Fibroblast of villous mesenchyme (primary cell): ENCODE measurements around the gene ASAP2. TPM values are rescaled to one million over a fixed set of nuclear protein-coding genes. Genes with fewer than 3 reads are reported as not detected.
"Not testable (repeated sequence)": the region's sequence is repeated elsewhere in the genome, so short reads cannot be mapped to it uniquely, and the experiment has no call there.

Experiments
- DNase-seq: peaks from one replicate; pipeline ENCODE4 v3.0.0-alpha.2; 2010; ENCODE audit warnings: low read depth
- H3K4me3 ChIP-seq: 2 replicates; pipeline ENCODE4 v1.5.1; 2011; ENCODE audit warnings: low read depth, mild to moderate bottlenecking, low read length
- total RNA-seq: library from RNA; depleted of rRNA; stranded (reverse); fragments of >200 nt; gene quantifications from 2 replicates; pipeline ENCODE4 v1.2.3, GENCODE V29; 2012
- TF ChIP-seq, protein P1 (sequence below): IDR thresholded peaks from 2 replicates; pipeline ENCODE4 v1.5.1; 2012; ENCODE audit warnings: low read depth, mild to moderate bottlenecking, low read length; ENCODE audit not compliant: insufficient read depth

Gene ASAP2
- total RNA-seq, 1 donor: 66.5 TPM

- DNase-seq: no peak
- TF ChIP-seq, protein P1, sequence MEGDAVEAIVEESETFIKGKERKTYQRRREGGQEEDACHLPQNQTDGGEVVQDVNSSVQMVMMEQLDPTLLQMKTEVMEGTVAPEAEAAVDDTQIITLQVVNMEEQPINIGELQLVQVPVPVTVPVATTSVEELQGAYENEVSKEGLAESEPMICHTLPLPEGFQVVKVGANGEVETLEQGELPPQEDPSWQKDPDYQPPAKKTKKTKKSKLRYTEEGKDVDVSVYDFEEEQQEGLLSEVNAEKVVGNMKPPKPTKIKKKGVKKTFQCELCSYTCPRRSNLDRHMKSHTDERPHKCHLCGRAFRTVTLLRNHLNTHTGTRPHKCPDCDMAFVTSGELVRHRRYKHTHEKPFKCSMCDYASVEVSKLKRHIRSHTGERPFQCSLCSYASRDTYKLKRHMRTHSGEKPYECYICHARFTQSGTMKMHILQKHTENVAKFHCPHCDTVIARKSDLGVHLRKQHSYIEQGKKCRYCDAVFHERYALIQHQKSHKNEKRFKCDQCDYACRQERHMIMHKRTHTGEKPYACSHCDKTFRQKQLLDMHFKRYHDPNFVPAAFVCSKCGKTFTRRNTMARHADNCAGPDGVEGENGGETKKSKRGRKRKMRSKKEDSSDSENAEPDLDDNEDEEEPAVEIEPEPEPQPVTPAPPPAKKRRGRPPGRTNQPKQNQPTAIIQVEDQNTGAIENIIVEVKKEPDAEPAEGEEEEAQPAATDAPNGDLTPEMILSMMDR: no peak
- H3K4me3 ChIP-seq: no peak overlapping the region
These were observed 183.7 kb downstream of the ASAP2 start for GRCh38 chr2:9390151-9390850.

- TF ChIP-seq, protein P1: no peak
- DNase-seq: no peak
- H3K4me3 ChIP-seq: no peak overlapping the region
These were observed 184.4 kb downstream of the ASAP2 start for GRCh38 chr2:9390991-9391390.

DNA sequence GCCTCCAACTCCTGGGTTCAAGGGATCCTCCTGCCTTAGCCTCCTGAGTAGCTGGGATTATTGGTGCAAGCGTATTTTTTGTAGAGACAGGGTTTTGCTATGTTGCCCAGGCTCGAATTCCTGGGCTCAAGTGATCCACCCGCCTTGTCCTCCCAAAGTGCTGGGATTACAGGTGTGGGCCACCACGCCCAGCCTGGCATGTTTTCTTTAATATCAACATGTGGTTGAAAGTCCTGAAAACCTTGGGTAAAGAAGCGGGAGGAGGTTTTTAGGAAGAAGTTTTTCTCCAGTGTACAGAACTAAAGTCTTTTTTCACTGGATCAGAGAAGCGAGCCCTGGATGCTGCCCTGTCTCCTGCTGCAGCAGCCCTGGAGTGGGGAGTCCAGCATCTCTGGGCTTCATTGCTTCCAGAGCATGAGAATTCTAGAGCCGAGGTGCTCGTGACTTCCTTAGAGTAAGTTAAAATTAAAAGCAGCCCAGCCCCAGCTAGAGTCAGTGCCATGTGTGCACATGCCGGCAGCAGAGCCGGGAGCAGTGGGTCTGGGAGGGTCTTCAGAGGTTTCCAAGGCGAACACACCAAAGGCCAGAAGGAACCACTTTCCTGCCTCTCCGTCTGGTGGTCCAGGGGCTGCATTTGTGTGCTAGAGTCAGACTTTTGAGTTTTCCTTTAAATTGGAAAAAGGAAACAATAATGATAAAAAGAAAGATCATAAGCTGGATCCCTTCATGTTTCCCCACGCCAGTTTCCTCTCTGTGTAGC, 185.5 kb downstream of the ASAP2 start:
- H3K4me3 ChIP-seq: no peak overlapping the region
- DNase-seq: no peak
- TF ChIP-seq, protein P1: no peak

DNA sequence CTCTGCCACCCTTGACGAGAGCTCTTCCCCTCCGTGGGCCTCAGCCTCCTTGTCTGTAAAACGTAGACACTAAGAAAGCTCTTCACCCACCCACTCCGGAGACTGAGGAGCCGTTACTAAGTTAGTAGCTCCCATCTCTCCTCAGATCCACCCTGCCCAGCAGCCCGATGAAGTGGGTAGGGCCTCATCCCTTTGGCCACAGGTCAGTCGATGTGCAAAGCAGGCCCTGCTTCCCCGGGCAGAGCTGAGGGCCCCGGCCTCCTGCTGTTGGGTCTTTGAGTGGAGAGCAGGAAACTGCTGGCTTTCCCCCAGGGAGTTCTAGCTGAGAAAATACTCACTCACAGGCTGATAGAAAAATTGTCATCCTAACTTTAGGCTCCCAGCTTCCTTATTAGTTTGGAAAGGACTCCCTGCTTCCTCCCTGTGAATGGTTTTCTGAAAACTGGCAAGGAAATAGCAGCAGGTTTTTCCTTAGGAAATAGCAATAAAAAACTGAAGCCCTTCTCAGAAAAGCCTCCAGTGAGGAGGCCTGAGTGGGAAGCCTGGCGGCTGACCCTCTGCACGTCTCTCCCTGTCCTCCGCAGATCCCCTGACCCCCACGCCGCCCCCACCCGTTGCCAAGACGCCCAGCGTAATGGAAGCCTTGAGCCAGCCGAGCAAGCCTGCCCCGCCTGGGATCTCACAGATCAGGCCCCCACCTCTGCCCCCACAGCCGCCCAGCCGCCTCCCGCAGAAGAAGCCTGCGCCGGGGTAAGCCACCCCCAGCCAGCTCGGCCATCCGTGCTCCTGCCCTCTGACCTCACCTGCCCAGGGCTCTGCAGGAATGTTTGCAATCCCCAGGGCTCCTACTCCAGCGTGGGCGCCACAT, 186.5 kb downstream of the ASAP2 start:
- no peak overlapping the region for H3K4me3 ChIP-seq
- peak; percentile 22 for DNase-seq
- TF ChIP-seq, protein P1: no peak

DNA sequence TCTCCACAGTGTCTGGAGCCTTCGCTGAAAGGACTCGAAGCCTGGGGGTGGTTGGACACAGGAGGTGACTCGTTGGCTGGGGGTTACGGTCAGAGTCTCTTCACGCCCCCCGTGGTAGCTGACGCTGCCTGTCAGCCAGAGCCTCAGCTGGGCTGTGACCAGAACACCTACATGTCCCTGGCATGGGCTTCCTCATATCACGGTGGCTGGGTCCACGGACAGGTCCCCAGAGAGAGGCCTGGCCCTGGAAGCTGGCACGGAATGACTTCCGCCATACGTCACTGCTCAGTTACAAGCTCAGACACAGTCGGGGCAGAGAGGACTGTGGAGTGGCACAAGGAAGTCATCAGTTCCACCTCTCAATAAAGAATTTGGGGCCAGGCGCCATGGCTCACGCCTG, 188.2 kb downstream of the ASAP2 start:
- TF ChIP-seq, protein P1: no peak
- no peak for DNase-seq
- H3K4me3 ChIP-seq: no peak overlapping the region

- TF ChIP-seq, protein P1: no peak
- H3K4me3 ChIP-seq: no peak overlapping the region
- DNase-seq: no peak
These were observed 190.6 kb downstream of the ASAP2 start for GRCh38 chr2:9397201-9397600.

DNA sequence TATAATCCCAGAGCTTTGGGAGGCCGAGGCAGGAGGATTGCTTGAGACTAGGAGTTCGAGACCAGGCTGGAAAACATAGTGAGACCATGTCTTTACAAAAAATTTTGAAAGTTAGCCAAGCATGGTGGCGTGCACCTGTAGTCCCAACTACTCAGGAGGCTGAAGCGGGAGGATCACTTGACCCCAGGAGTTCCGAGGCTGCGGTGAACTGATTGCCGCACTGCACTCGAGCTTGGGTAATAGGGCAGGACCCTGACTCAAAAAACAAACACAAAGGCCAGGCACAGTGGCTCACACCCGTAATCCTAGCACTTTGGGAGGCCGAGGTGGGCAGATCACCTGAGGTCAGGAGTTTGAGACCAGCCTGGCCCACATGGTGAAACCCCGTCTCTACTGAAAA, 191.6 kb downstream of the ASAP2 start:
- H3K4me3 ChIP-seq, DNase-seq: not testable (repeated sequence)
